D721Med (cell line): ENCODE measurements around the gene OSGIN1.

Experiments
- DNase-seq: peaks from one replicate; pipeline ENCODE4 v3.0.0; 2011; ENCODE audit warnings: low spot score; ENCODE audit not compliant: insufficient read length
- FAIRE-seq: peaks from 2 replicates; lab custom pipeline; 2011; peaks lifted over from hg19 to GRCh38; lab: Jason Lieb, UNC
- TF ChIP-seq, protein P1 (sequence below): IDR thresholded peaks from 2 replicates; pipeline ENCODE4 v1.5.1; 2012; ENCODE audit warnings: mild to moderate bottlenecking, control low read depth; ENCODE audit not compliant: insufficient read depth; ENCODE audit errors: missing control alignments

The OSGIN1 gene

GRCh38 chr16:83955218-83956130 is 2.4 kb downstream of the OSGIN1 start:
- DNase-seq = no peak
- FAIRE-seq = no peak
- TF ChIP-seq, protein P1, sequence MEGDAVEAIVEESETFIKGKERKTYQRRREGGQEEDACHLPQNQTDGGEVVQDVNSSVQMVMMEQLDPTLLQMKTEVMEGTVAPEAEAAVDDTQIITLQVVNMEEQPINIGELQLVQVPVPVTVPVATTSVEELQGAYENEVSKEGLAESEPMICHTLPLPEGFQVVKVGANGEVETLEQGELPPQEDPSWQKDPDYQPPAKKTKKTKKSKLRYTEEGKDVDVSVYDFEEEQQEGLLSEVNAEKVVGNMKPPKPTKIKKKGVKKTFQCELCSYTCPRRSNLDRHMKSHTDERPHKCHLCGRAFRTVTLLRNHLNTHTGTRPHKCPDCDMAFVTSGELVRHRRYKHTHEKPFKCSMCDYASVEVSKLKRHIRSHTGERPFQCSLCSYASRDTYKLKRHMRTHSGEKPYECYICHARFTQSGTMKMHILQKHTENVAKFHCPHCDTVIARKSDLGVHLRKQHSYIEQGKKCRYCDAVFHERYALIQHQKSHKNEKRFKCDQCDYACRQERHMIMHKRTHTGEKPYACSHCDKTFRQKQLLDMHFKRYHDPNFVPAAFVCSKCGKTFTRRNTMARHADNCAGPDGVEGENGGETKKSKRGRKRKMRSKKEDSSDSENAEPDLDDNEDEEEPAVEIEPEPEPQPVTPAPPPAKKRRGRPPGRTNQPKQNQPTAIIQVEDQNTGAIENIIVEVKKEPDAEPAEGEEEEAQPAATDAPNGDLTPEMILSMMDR = no peak

- FAIRE-seq = no peak
- DNase-seq = no peak
- TF ChIP-seq, protein P1 = peak; percentile 82
Measured at GRCh38 chr16:83956336-83957289, 3.6 kb downstream of the OSGIN1 start.

- DNase-seq (no peak), FAIRE-seq (no peak)
- TF ChIP-seq, protein P1 = no peak
Measured at GRCh38 chr16:83957296-83957855, 4.3 kb downstream of the OSGIN1 start.

GRCh38 chr16:83958137-83958845 is 5.3 kb downstream of the OSGIN1 start:
- TF ChIP-seq, protein P1 = no peak
- FAIRE-seq = no peak
- DNase-seq = no peak

GRCh38 chr16:83958846-83959565 is 6.0 kb downstream of the OSGIN1 start:
- DNase-seq = no peak
- no peak for FAIRE-seq
- TF ChIP-seq, protein P1 = no peak
